Hepatocyte (in vitro differentiated cells): ENCODE results near the gene AMMECR1.

ENCODE experiments used
- EZH2 ChIP-seq: fragments of 200-600 bp; sonication (generic); IDR thresholded peaks from 2 replicates; pipeline ENCODE4 v1.6.1; 2016; ENCODE audit warnings: antibody characterized with exemption, mild to moderate bottlenecking, borderline replicate concordance
- TF ChIP-seq, protein P1 (sequence below): fragments of 200-600 bp; sonication (generic); IDR thresholded peaks from 2 replicates; pipeline ENCODE4 v1.5.1; 2016; ENCODE audit warnings: antibody characterized with exemption, mild to moderate bottlenecking; ENCODE audit not compliant: poor library complexity

GRCh38 chrX:110277609-110278008, 40.3 kb downstream of the AMMECR1 start:
- TF ChIP-seq, protein P1, sequence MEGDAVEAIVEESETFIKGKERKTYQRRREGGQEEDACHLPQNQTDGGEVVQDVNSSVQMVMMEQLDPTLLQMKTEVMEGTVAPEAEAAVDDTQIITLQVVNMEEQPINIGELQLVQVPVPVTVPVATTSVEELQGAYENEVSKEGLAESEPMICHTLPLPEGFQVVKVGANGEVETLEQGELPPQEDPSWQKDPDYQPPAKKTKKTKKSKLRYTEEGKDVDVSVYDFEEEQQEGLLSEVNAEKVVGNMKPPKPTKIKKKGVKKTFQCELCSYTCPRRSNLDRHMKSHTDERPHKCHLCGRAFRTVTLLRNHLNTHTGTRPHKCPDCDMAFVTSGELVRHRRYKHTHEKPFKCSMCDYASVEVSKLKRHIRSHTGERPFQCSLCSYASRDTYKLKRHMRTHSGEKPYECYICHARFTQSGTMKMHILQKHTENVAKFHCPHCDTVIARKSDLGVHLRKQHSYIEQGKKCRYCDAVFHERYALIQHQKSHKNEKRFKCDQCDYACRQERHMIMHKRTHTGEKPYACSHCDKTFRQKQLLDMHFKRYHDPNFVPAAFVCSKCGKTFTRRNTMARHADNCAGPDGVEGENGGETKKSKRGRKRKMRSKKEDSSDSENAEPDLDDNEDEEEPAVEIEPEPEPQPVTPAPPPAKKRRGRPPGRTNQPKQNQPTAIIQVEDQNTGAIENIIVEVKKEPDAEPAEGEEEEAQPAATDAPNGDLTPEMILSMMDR, result no peak
- TF ChIP-seq EZH2, result no peak
